Heart left ventricle (tissue), 16 donors: ENCODE measurements around the gene SIKE1. TPM values are rescaled to one million over a fixed set of nuclear protein-coding genes. Genes with fewer than 3 reads are reported as not detected.
"Not testable (repeated sequence)": the region's sequence is repeated elsewhere in the genome, so short reads cannot be mapped to it uniquely, and the experiment has no call there.

Experiments
- ATAC-seq, 4 donors: fragments of 200-7000 bp; cut with Tn5 transposase; one replicate each; pipeline ENCODE4 v1.9.1; 2020 to 2022; ENCODE audit warnings: moderate library complexity in 4 of 4, mild to moderate bottlenecking in 3 of 4, moderate number of reproducible peaks in 1 of 4
- DNase-seq, 5 donors: peaks; one replicate each; pipeline ENCODE4 v3.0.0-alpha.2; 2020
- H3K27ac ChIP-seq, 12 donors: fragments of 200-600 bp; sonication (generic) in 4 of 12; one replicate each; pipeline versions ENCODE4 v1.5.0 to v1.8.0; 2016 to 2022; ENCODE audit warnings: mild to moderate bottlenecking in 2 of 12
- H3K27me3 ChIP-seq, 9 donors: fragments of 200-600 bp; sonication (generic) in 2 of 9; one replicate each; pipeline versions ENCODE4 v1.5.1 to v1.8.0; 2016 to 2022; ENCODE audit warnings: mild to moderate bottlenecking in 3 of 9
- H3K36me3 ChIP-seq, 9 donors: fragments of 200-600 bp; sonication (generic) in 2 of 9; one replicate each; pipeline versions ENCODE4 v1.5.0 to v1.8.0; 2018 to 2022; ENCODE audit warnings: mild to moderate bottlenecking in 2 of 9
- H3K4me1 ChIP-seq, 12 donors: fragments of 200-600 bp; sonication (generic) in 4 of 12; one replicate each; pipeline versions ENCODE4 v1.5.0 to v1.8.0; 2016 to 2022; ENCODE audit warnings: mild to moderate bottlenecking in 3 of 12
- H3K4me3 ChIP-seq, 12 donors: fragments of 200-600 bp; sonication (generic) in 4 of 12; one replicate each; pipeline versions ENCODE4 v1.5.0 to v1.8.0; 2017 to 2022; ENCODE audit warnings: mild to moderate bottlenecking in 9 of 12, moderate library complexity in 4 of 12
- H3K9me3 ChIP-seq, 12 donors: fragments of 200-600 bp; sonication (generic) in 4 of 12; one replicate each; pipeline versions ENCODE4 v1.5.0 to v1.8.0; 2016 to 2022; ENCODE audit warnings: mild to moderate bottlenecking in 1 of 12
- CTCF ChIP-seq, 12 donors: fragments of 200-600 bp; sonication (generic) in 4 of 12; IDR thresholded peaks; one replicate each; pipeline versions ENCODE4 v1.5.0 to v1.8.0; 2018 to 2022; ENCODE audit warnings: antibody characterized with exemption in 12 of 12, mild to moderate bottlenecking in 5 of 12
- POLR2A ChIP-seq, 2 donors: fragments of 450-650 bp; IDR thresholded peaks; one replicate each; pipeline ENCODE4 v1.6.1; 2017; ENCODE audit warnings: antibody characterized with exemption in 2 of 2, mild to moderate bottlenecking in 2 of 2, moderate library complexity in 2 of 2
- WGBS, 4 donors: extraction: QIAGEN DNeasy Blood & Tissue Kit in 2 of 4; methylation state at CpG; one replicate each; pipeline versions ENCODE4 v1.1.5 to v1.1.7; 2013 to 2018; 5-methylcytosine and 5-hydroxymethylcytosine counted together
- intact Hi-C, 10 donors: fragments of 100-400 bp; cut with DNase I; formaldehyde crosslinking; loops; one replicate each; pipeline versions ENCODE4 v1.11.1 to v1.14.2; 2022
- long read RNA-seq, 3 donors: library from polyadenylated mRNA; unstranded; transcript quantifications; one replicate each; pipeline ENCODE4 v2.0.0, GENCODE V29; 2020 to 2021
- polyA plus RNA-seq, 2 donors: library from polyadenylated mRNA; stranded (reverse); fragments of 200-250 nt; gene quantifications; one replicate each; pipeline ENCODE4 v1.2.3, GENCODE V29; 2013
- total RNA-seq, 9 donors: library from RNA; depleted of rRNA in 2 of 9; stranded (reverse); fragments of >200 nt in 2 of 9; fragmentation: NEBNext Ultra II Directional in 3 of 9; extraction: Animal tissue kit (Norgen Biotek cat#: 25700) in 3 of 9; gene quantifications; one replicate each; pipeline versions ENCODE4 v1.1.0 to v1.2.4, GENCODE V29; 2016 to 2023
- donor health status: ischemic (EF 13 %, LVEDD 7.1; RV severe dilation, severe dysfunction).
- donor health status: healthy with polysubstance abuse.
- donor health status: DM: no; HTN: yes; CAD: no.
- donor health status: DM: no; HTN: no; CAD: no.
- donor health status: ischemic (EF 25% LVEDD 6.9; RV normal size, moderate dysfunction).
- donor health status: ischemic (EF 25% LVEDD 5.7; RV mildly dilated, moderate dysfunction).
- donor health status: healthy.
- donor health status: DM: yes; HTN: yes; CAD: no.
- donor health status: ischemic (EF 35%, LVEDD 5.7; RV mildly dilated, moderate dysfunction).
- donor health status: nonischemic (EF 11% LVEDD 7.7; RV severe dilation, severe dysfunction).
- donor health status: DM: yes; HTN: yes; CAD: no.
- donor health status: PGD.
- donor health status: ischemic (EF 29% LVEDD 5.4; RV normal size, mild dysfunction).
- donor health status: nonischemic (EF 23%, LVEDD 6.1; RV moderate dilation, normal function).

Gene SIKE1
- total RNA-seq (10 to 100 TPM; 22.1 to 41.7 (median 34.2) TPM), polyA plus RNA-seq (10 to 100 TPM; 20.4 to 29.0 TPM)
- long read RNA-seq, donor 1, full-length matches to known transcripts: 8 of 9 reads
- long read RNA-seq, donor 1, partial matches to known transcripts: 0 of 9 reads
- long read RNA-seq, donor 1, other reads (novel, unspliced or antisense): 1 of 9 reads
- long read RNA-seq, donor 2, full-length matches to known transcripts: 33 of 36 reads
- long read RNA-seq, donor 2, partial matches to known transcripts: 1 of 36 reads
- long read RNA-seq, donor 2, other reads (novel, unspliced or antisense): 2 of 36 reads
- long read RNA-seq, donor 3, full-length matches to known transcripts: 6 of 9 reads
- long read RNA-seq, donor 3, partial matches to known transcripts: 0 of 9 reads
- long read RNA-seq, donor 3, other reads (novel, unspliced or antisense): 3 of 9 reads

GRCh38 chr1:114780344-114781226, at the start of gene SIKE1:
TSS of gene SIKE1 (minus strand) at chr1:114780685. CDS start at chr1:114780607, 78 bp downstream.
- peak within 1 kb of the TSS; percentile 5 to 92 (median 90) for H3K27ac ChIP-seq
- DNase-seq (peak; percentile 89 to 96 (median 95)), ATAC-seq (peak; percentile 89 to 99 (median 99))
- peak within 1 kb of the TSS; percentile 54 to 98 (median 79) for H3K4me3 ChIP-seq
- WGBS, 4 donors: 18 to 23% (median 19%) methylated on average over 47 to 53 of the region's 53 CpGs
- intact Hi-C loops: loop anchor here in 1 of 10 donors (1.0 to 2.0 kb wide), 2 partner anchors 22 to 64 kb away; partner anchors contain the start of gene NRAS
- peaks cover 0 to 16% (median 12%) of the 10 kb centered on the region in 12 donors for H3K4me1 ChIP-seq
- peaks cover 0 to 3% (median 0%) of the 10 kb centered on the region in 12 donors for H3K9me3 ChIP-seq
- H3K36me3 ChIP-seq: peaks cover 0 to 33% (median 28%) of the 10 kb centered on the region in 9 donors
- TF ChIP-seq POLR2A (IDR thresholded peaks at IDR 0.05) (peak in 1 of 2 donors; percentile 86), CTCF (IDR thresholded peaks at IDR 0.05) (peak in 2 of 12 donors; percentile 29 to 33)
- peaks cover 0 to 2% (median 0%) of the 10 kb centered on the region in 9 donors for H3K27me3 ChIP-seq

GRCh38 chr1:114830075-114830474, 49.6 kb upstream of the SIKE1 start:
- H3K4me3 ChIP-seq, H3K27me3 ChIP-seq, H3K36me3 ChIP-seq, DNase-seq, ATAC-seq, intact Hi-C loops, H3K27ac ChIP-seq, H3K4me1 ChIP-seq: not testable (repeated sequence)
- 67 to 78% (median 74%) methylated on average over 1 of the region's 1 CpG for WGBS, 4 donors
- H3K9me3 ChIP-seq: peaks cover 0 to 11% (median 0%) of the 10 kb centered on the region in 12 donors

- ATAC-seq: no peak
- TF ChIP-seq POLR2A (IDR thresholded peaks at IDR 0.05) (no peak), CTCF (IDR thresholded peaks at IDR 0.05) (no peak)
- WGBS, 4 donors: 70 to 82% (median 79%) methylated on average over 5 of the region's 5 CpGs
These were observed 47.8 kb upstream of the SIKE1 start for GRCh38 chr1:114828251-114828650.

GRCh38 chr1:114821978-114822377, 41.5 kb upstream of the SIKE1 start:
- intact Hi-C loops: no loop called here
- no peak for TF ChIP-seq CTCF (IDR thresholded peaks at IDR 0.05)
- no peak for TF ChIP-seq POLR2A (IDR thresholded peaks at IDR 0.05)
- H3K27ac ChIP-seq: no peak overlapping the region
- H3K27me3 ChIP-seq: no peaks in the 10 kb centered on the region
- H3K9me3 ChIP-seq: peaks cover 0 to 30% (median 3%) of the 10 kb centered on the region in 12 donors
- no peak for DNase-seq
- no peak for ATAC-seq
- no peaks in the 10 kb centered on the region for H3K4me1 ChIP-seq
- H3K4me3 ChIP-seq: no peak overlapping the region
- no peaks in the 10 kb centered on the region for H3K36me3 ChIP-seq

More at GRCh38 chr1:114828251-114828650, 47.8 kb upstream of the SIKE1 start:
- Histone ChIP-seq H3K27me3 (no peaks in the 10 kb centered on the region), H3K4me1 (no peaks in the 10 kb centered on the region), H3K27ac (no peak overlapping the region), H3K36me3 (no peaks in the 10 kb centered on the region), H3K4me3 (no peak overlapping the region), H3K9me3 (peaks cover 0 to 14% (median 0%) of the 10 kb centered on the region in 12 donors)
- DNase-seq: no peak
- intact Hi-C loops: no loop called here
